Measurements from ENCODE around the gene CNGB1.

GRCh38 chr16:57892041-57892440 lies 78.9 kb downstream of the CNGB1 start:
- TF ChIP-seq POLR2A (IDR thresholded peaks at IDR 0.05) = no peak
- no peak for TF ChIP-seq POLR2AphosphoS5 (IDR thresholded peaks at IDR 0.05)

All from prostate gland (tissue), 1 donor.